ENCODE results near the gene NUP133. TPM values are rescaled to one million over a fixed set of nuclear protein-coding genes. Genes with fewer than 3 reads are reported as not detected.

Gene NUP133
- 10 to 100 TPM; 15.4 to 40.4 (median 25.5) TPM for total RNA-seq

DNA sequence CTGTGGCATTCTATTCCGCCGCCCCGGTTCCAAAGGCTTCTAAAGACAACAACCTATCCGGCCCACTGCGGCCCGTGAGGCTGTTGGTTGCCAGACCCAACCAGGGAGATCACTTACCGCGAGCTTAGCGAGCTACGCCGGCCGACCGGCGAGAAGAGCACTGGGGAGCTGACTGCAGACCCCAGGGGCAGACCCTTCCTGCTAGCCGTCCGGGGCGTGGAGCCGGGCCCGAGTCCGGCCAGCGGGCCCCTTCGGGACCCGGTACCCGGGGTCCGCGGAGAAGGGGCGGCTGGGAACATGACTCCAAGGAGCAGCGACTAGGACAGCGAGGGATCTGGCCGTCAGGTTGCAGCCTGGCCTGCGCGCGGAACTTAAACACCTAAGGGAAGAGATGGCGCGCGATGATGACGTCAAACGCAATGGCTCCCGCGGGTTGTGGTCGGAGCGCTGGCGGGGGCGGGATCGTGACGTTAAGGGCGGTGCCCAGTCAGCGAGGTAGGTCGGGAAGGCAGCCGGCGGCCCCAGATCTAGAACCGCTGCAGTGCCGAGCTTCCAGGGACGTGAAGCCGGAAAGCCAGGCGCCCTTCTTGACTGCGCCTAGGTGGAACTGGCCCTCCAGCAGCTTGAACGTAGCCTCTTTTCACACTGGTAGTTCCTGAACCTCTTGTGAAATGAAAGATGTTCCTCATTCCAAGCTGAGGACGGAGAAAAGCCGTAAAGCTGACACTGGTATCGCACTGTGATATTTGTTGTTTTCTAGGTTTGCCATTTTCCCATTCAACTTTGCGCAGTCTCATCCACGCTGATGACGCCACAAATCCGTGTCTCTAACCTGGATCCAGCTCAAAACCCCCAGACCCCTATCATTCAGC lies at the start of gene NUP133:
TSS of gene NUP133 (minus strand) at position 391 of the 872 bp plus-strand sequence. CDS start at position 299, 92 bp downstream.
- Histone ChIP-seq H3K36me3 (peaks cover 0 to 2% (median 0%) of the 10 kb centered on the region in 3 donors), H3K9me3 (no peaks in the 10 kb centered on the region), H3K4me1 (peaks cover 0 to 12% (median 2%) of the 10 kb centered on the region in 4 donors), H3K4me3 (peak within 1 kb of the TSS; percentile 75 to 94 (median 83)), H3K27me3 (no peaks in the 10 kb centered on the region), H3K27ac (peak within 1 kb of the TSS; percentile 89 to 94 (median 93))
- TF ChIP-seq, protein P1, sequence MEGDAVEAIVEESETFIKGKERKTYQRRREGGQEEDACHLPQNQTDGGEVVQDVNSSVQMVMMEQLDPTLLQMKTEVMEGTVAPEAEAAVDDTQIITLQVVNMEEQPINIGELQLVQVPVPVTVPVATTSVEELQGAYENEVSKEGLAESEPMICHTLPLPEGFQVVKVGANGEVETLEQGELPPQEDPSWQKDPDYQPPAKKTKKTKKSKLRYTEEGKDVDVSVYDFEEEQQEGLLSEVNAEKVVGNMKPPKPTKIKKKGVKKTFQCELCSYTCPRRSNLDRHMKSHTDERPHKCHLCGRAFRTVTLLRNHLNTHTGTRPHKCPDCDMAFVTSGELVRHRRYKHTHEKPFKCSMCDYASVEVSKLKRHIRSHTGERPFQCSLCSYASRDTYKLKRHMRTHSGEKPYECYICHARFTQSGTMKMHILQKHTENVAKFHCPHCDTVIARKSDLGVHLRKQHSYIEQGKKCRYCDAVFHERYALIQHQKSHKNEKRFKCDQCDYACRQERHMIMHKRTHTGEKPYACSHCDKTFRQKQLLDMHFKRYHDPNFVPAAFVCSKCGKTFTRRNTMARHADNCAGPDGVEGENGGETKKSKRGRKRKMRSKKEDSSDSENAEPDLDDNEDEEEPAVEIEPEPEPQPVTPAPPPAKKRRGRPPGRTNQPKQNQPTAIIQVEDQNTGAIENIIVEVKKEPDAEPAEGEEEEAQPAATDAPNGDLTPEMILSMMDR (IDR thresholded peaks at IDR 0.05), result no peak
- peak; percentile 87 to 97 for TF ChIP-seq POLR2A (IDR thresholded peaks at IDR 0.05)
- DNase-seq, result peak; percentile 99 to 100 (median 100)

DNA sequence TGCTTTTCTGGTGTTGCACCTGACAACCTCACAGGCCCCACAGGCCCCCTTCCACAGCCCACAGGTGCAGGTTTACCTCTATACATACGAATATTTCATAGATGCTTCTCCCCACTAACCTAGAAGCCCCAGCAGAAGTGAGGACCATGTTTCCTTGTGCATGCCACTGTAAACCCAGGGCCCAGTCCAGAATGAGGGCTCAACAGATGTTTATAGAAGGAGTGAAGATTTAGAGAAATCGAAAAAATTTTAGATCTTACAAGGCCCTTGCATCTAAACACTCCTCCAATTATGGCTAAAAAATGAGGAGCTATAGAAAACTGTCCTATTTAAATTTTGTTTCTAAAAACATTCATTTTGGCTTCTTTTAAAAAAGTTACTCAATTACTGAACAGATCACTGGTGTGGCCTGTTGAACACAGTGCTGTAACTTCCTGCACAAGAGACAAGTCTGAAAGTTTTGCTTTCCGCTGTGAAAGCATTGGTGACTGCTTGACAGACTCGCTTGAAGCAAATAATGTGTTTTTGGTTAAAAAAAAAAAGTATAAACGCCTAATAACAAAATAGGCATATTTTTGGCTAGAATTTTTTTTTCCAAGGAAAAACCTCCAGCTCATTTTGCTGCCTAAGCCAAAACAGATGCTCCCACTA lies 49.2 kb upstream of the NUP133 start:
- H3K4me3 ChIP-seq, result peak overlapping the region; percentile 78 to 97 (median 90)
- no peaks in the 10 kb centered on the region for H3K27me3 ChIP-seq
- H3K36me3 ChIP-seq, result no peaks in the 10 kb centered on the region
- H3K9me3 ChIP-seq, result no peaks in the 10 kb centered on the region
- TF ChIP-seq, protein P1 (IDR thresholded peaks at IDR 0.05), result no peak
- no peak for TF ChIP-seq POLR2A (IDR thresholded peaks at IDR 0.05)
- peak overlapping the region; percentile 77 to 98 (median 96) for H3K27ac ChIP-seq
- peaks cover 0 to 46% (median 3%) of the 10 kb centered on the region in 4 donors for H3K4me1 ChIP-seq
- no peak for DNase-seq

DNA sequence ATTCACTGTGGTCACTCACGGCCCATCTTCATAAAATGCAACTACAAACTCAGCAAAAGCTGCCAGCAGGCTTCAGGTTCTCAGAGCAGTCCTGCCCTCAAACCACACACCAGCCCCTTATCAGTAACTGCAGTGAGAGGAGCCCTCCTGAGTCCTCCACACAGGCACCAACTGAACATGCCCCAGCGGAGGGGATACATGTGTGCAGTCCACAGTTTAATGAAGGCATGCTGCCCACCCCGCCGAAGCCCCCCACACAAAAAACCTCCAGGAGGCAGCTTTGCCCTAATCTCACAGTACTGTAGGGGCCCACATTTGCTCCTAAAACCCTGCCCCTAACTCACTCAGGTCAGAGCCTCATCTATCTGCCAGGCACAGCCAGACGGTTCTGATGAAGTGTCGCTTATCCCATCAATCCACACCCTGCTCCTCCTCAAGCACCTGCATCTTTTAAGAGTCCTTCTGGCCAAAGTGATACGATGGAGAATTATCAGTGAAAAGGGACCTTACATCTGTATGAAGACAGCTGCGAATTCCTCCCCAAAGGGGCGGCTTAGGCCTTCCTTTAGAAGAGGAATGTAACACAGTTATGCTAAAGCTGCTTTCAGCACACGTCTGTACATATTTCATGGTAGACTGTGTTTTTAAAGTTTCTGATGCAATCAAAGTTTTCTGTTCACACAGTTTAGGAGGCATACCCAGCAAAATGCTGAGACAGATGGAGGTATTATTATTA lies 46.9 kb upstream of the NUP133 start:
- no peak for DNase-seq
- no peak for TF ChIP-seq POLR2A (IDR thresholded peaks at IDR 0.05)
- TF ChIP-seq, protein P1 (IDR thresholded peaks at IDR 0.05), result no peak
- H3K4me1 ChIP-seq, result peaks cover 0 to 48% (median 3%) of the 10 kb centered on the region in 4 donors
- H3K36me3 ChIP-seq, result no peaks in the 10 kb centered on the region
- H3K27ac ChIP-seq, result no peak overlapping the region
- H3K4me3 ChIP-seq, result no peak overlapping the region
- H3K27me3 ChIP-seq, result no peaks in the 10 kb centered on the region
- no peaks in the 10 kb centered on the region for H3K9me3 ChIP-seq

DNA sequence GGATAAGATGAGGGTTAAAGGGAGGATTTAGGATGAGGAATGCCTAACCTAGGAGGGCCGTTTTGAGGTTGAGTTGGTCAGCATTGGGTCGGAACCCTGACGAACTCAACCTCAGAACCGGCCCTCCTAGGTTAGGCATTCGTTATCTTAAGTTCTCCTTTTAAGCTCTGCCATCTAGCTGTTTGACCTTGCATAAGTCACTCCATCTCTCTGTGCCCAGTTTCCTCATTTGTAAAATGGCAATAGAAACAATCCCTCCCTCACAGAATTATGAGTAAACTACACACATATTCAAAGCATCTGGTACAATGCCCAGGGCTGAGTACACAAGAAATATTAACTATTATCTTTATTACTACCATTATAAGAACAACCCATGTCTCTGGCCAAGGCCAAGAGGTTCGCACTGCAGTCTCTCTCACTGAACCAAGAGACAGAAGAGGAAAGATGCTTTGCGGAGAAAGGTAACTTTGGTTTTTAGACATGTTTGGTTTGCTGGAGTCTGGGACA lies 45.5 kb upstream of the NUP133 start:
- Histone ChIP-seq H3K27me3 (no peaks in the 10 kb centered on the region), H3K9me3 (no peaks in the 10 kb centered on the region), H3K36me3 (peaks cover 0 to 2% (median 0%) of the 10 kb centered on the region in 3 donors), H3K4me3 (no peak overlapping the region), H3K27ac (no peak overlapping the region), H3K4me1 (peaks cover 0 to 48% (median 0%) of the 10 kb centered on the region in 4 donors)
- no peak for DNase-seq
- TF ChIP-seq POLR2A (IDR thresholded peaks at IDR 0.05), result no peak
- TF ChIP-seq, protein P1 (IDR thresholded peaks at IDR 0.05), result no peak

DNA sequence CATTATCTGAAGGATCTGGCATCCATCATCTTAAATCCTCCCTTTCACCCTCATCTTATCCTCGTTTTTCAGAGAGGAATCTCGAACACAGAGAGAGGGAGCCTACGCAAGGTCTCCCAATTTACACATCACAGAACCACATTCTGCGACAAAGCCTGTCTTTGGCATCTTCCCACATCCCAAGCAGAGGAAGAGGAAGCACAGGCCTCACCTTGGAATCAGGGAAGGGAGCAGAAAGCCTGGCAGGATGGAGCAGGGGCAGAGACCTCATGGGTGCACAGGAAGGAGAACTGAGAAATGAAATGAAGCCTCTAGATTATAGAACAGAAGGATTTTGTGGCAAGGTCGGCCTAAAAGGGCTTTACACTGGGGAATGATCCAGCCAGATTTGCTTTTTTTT lies 44.6 kb upstream of the NUP133 start:
- Histone ChIP-seq H3K4me1 (peaks cover 0 to 47% (median 0%) of the 10 kb centered on the region in 4 donors), H3K36me3 (peaks cover 0 to 3% (median 0%) of the 10 kb centered on the region in 3 donors), H3K4me3 (no peak overlapping the region), H3K27me3 (no peaks in the 10 kb centered on the region), H3K27ac (no peak overlapping the region), H3K9me3 (no peaks in the 10 kb centered on the region)
- DNase-seq, result no peak
- TF ChIP-seq, protein P1 (IDR thresholded peaks at IDR 0.05), result no peak
- no peak for TF ChIP-seq POLR2A (IDR thresholded peaks at IDR 0.05)
